GM21360 (cell line): Measurements from ENCODE around the gene OR4F15.

Experiments used
- ATAC-seq: cut with Tn5 transposase; IDR thresholded peaks from one replicate; pipeline ENCODE4 v1.9.1; 2021; ENCODE audit warnings: mild to moderate bottlenecking, moderate library complexity; ENCODE audit not compliant: unreplicated experiment

OR4F15 gene

GRCh38 chr15:101803676-101804075 lies 8.3 kb upstream of the OR4F15 start:
- ATAC-seq, result no peak

- ATAC-seq, result no peak
These were observed 7.6 kb upstream of the OR4F15 start for GRCh38 chr15:101804375-101804774.

- ATAC-seq, result no peak
These were observed 7.1 kb upstream of the OR4F15 start for GRCh38 chr15:101804941-101805340.

GRCh38 chr15:101805605-101806345 lies 6.2 kb upstream of the OR4F15 start:
- ATAC-seq, result no peak

GRCh38 chr15:101807345-101807945 lies 4.6 kb upstream of the OR4F15 start:
- ATAC-seq, result no peak

GRCh38 chr15:101808201-101808600 lies 3.8 kb upstream of the OR4F15 start:
- ATAC-seq, result no peak

GRCh38 chr15:101810456-101810855 lies 1.5 kb upstream of the OR4F15 start:
- no peak for ATAC-seq

GRCh38 chr15:101810876-101811275 lies 1.1 kb upstream of the OR4F15 start:
- ATAC-seq, result no peak

GRCh38 chr15:101813803-101814534 lies 2.0 kb downstream of the OR4F15 start:
- no peak for ATAC-seq

- no peak for ATAC-seq
These were observed 8.8 kb downstream of the OR4F15 start for GRCh38 chr15:101820781-101821180.

- no peak for ATAC-seq
These were observed 15.3 kb downstream of the OR4F15 start for GRCh38 chr15:101827257-101827656.

GRCh38 chr15:101828774-101829173 lies 16.8 kb downstream of the OR4F15 start:
- no peak for ATAC-seq

GRCh38 chr15:101841656-101842055 lies 29.7 kb downstream of the OR4F15 start:
- ATAC-seq, result no peak

- no peak for ATAC-seq
These were observed 32.9 kb downstream of the OR4F15 start for GRCh38 chr15:101844916-101845315.

GRCh38 chr15:101852356-101852755 lies 40.4 kb downstream of the OR4F15 start:
- no peak for ATAC-seq
